Fibroblast of lung (primary cell): ENCODE results near the gene ADNP2. TPM values are rescaled to one million over a fixed set of nuclear protein-coding genes. Genes with fewer than 3 reads are reported as not detected.

Experiments used
- DNase-seq, 2 donors: peaks; one replicate each; pipeline versions ENCODE4 v3.0.0 to v3.0.0-alpha.2; 2010; ENCODE audit warnings: low read depth in 2 of 2
- H2AFZ ChIP-seq: 2 replicates; pipeline ENCODE4 v1.5.1; 2012; ENCODE audit warnings: low read length, control low read depth, inconsistent platforms
- H3K27ac ChIP-seq: 2 replicates; pipeline ENCODE4 v1.5.1; 2011; ENCODE audit warnings: low read length, control low read depth; ENCODE audit not compliant: insufficient read depth
- H3K27me3 ChIP-seq: 2 replicates; pipeline ENCODE4 v1.5.1; 2011; ENCODE audit warnings: mild to moderate bottlenecking, low read length; ENCODE audit not compliant: control insufficient read depth, insufficient read depth
- H3K36me3 ChIP-seq: 2 replicates; pipeline ENCODE4 v1.5.1; 2011; ENCODE audit warnings: low read length; ENCODE audit not compliant: control insufficient read depth, insufficient read depth
- H3K4me1 ChIP-seq: 2 replicates; pipeline ENCODE4 v1.5.1; 2011; ENCODE audit warnings: low read length; ENCODE audit not compliant: control insufficient read depth, insufficient read depth; ENCODE audit errors: extremely low read depth
- H3K4me2 ChIP-seq: 2 replicates; pipeline ENCODE4 v1.5.1; 2011; ENCODE audit warnings: low read length, control low read depth; ENCODE audit not compliant: insufficient read depth; ENCODE audit errors: extremely low read depth
- H3K4me3 ChIP-seq, 4 experiments: fragments of 200-600 bp in 1 of 4; sonication (generic) in 1 of 4; replicated peaks in 1 of 4; 2 replicates each; pipeline ENCODE4 v1.5.1; 2011 to 2016; ENCODE audit warnings: low read length in 4 of 4, low read depth in 3 of 4, mild to moderate bottlenecking in 3 of 4, control low read depth in 2 of 4, inconsistent platforms in 1 of 4, mixed read lengths in 1 of 4; ENCODE audit not compliant: insufficient read depth in 1 of 4; ENCODE audit errors: control extremely low read depth in 1 of 4
- H3K79me2 ChIP-seq: 2 replicates; pipeline ENCODE4 v1.5.1; 2012; ENCODE audit warnings: mild to moderate bottlenecking, low read length, inconsistent platforms; ENCODE audit not compliant: control insufficient read depth, insufficient read depth
- H3K9ac ChIP-seq: 2 replicates; pipeline ENCODE4 v1.5.1; 2011; ENCODE audit warnings: mild to moderate bottlenecking, low read length, control low read depth; ENCODE audit not compliant: insufficient read depth
- H3K9me3 ChIP-seq: 2 replicates; pipeline ENCODE4 v1.5.1; 2012; ENCODE audit warnings: low read depth, low read length; ENCODE audit not compliant: control insufficient read depth, insufficient read depth
- H4K20me1 ChIP-seq: 2 replicates; pipeline ENCODE4 v1.5.1; 2011; ENCODE audit warnings: low read length; ENCODE audit not compliant: control insufficient read depth, insufficient read depth; ENCODE audit errors: extremely low read depth
- EZH2 ChIP-seq: IDR thresholded peaks from 2 replicates; pipeline ENCODE4 v1.5.1; 2012; ENCODE audit warnings: low read length, control low read depth, mild to moderate bottlenecking; ENCODE audit errors: missing control alignments
- polyA plus RNA-seq, 2 donors: library from polyadenylated mRNA; depleted of rRNA in 1 of 2; stranded (reverse) in 1 of 2; unstranded in 1 of 2; fragments of >200 nt; gene quantifications; 2 replicates each; pipeline ENCODE4 v1.2.1, GENCODE V29; 2011 to 2012; ENCODE audit warnings: missing spikeins in 1 of 2
- total RNA-seq: library from RNA; depleted of rRNA; stranded (reverse); fragments of >200 nt; gene quantifications from 2 replicates; pipeline ENCODE4 v1.2.1, GENCODE V29; 2014
- TF ChIP-seq, protein P1 (sequence below), 2 donors: IDR thresholded peaks in 1 of 2; conservative IDR thresholded peaks in 1 of 2; 1 replicate in 1 of 2; 2 replicates in 1 of 2; pipeline ENCODE4 v1.5.1; 2011 to 2012; ENCODE audit warnings: low read length in 2 of 2, control low read depth in 1 of 2, inconsistent platforms in 1 of 2, low read depth in 1 of 2, mild to moderate bottlenecking in 1 of 2

The ADNP2 gene
- total and polyA plus RNA-seq, 2 donors (not counting 1 experiment from before 2014, with no cell fraction given): 9.4 to 17.3 TPM

DNA sequence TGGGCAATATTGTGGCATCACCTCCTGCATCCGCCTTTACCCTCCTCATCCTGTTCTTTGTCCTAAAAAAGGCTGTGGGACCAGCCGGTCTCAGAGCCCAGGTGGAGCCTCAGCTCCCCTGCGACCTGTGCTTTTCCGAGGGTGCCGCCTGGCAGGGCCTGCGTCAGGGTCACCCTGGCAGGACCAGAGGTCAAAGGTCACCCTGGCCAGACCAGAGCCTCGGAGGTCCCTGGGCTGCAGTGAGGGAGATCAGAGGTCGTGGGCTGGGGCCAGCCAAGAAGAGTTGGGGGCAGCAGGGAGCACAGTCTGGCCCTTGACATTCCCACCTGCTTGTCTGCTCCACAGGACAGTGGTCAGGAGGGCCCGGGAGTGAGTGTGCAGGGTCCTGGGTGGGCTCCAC lies 43.4 kb upstream of the ADNP2 start:
- TF ChIP-seq, protein P1, sequence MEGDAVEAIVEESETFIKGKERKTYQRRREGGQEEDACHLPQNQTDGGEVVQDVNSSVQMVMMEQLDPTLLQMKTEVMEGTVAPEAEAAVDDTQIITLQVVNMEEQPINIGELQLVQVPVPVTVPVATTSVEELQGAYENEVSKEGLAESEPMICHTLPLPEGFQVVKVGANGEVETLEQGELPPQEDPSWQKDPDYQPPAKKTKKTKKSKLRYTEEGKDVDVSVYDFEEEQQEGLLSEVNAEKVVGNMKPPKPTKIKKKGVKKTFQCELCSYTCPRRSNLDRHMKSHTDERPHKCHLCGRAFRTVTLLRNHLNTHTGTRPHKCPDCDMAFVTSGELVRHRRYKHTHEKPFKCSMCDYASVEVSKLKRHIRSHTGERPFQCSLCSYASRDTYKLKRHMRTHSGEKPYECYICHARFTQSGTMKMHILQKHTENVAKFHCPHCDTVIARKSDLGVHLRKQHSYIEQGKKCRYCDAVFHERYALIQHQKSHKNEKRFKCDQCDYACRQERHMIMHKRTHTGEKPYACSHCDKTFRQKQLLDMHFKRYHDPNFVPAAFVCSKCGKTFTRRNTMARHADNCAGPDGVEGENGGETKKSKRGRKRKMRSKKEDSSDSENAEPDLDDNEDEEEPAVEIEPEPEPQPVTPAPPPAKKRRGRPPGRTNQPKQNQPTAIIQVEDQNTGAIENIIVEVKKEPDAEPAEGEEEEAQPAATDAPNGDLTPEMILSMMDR (conservative IDR thresholded peaks at IDR 0.05 in 1 of 2, IDR thresholded peaks at IDR 0.05 in 1 of 2; ENCODE audit: low read depth in 1 of 2, low read length in 2 of 2): no peak
- TF ChIP-seq EZH2: no peak
- no peaks in the 10 kb centered on the region for H3K4me1 ChIP-seq
- no peak overlapping the region for H2AFZ ChIP-seq
- no peak for DNase-seq
- no peak overlapping the region for H3K9ac ChIP-seq
- no peaks in the 10 kb centered on the region for H3K9me3 ChIP-seq
- H3K4me3 ChIP-seq: no peak overlapping the region
- no peak overlapping the region for H3K27ac ChIP-seq
- no peaks in the 10 kb centered on the region for H3K36me3 ChIP-seq
- no peaks in the 10 kb centered on the region for H4K20me1 ChIP-seq
- H3K4me2 ChIP-seq: no peak overlapping the region
- no peaks in the 10 kb centered on the region for H3K27me3 ChIP-seq
- no peaks in the 10 kb centered on the region for H3K79me2 ChIP-seq

DNA sequence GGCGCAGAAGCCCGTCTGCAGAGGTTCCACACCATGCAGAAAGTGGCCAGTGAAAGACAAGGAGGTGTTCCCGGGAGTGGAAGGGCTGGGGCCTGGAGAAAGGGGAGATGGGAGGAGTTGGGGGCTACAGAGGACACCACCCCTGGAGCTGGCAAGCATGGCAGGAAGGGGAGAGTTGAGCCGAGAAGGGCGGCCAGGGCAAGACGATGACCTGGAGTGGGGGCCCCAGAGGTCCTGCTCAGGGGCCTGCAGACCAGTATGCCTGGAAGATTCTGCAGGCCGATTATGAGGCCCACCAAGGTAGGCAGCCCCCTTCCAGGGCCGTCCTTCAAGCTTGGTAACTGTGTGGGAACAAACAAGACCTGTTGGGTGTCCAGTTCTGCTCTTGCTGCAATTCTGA lies 41.7 kb upstream of the ADNP2 start:
- Histone ChIP-seq H4K20me1 (no peaks in the 10 kb centered on the region), H3K79me2 (no peaks in the 10 kb centered on the region), H2AFZ (no peak overlapping the region), H3K4me3 (no peak overlapping the region), H3K9ac (no peak overlapping the region), H3K4me1 (no peaks in the 10 kb centered on the region), H3K27me3 (no peaks in the 10 kb centered on the region), H3K4me2 (no peak overlapping the region), H3K36me3 (no peaks in the 10 kb centered on the region), H3K27ac (no peak overlapping the region), H3K9me3 (no peaks in the 10 kb centered on the region)
- no peak for TF ChIP-seq EZH2
- TF ChIP-seq, protein P1 (conservative IDR thresholded peaks at IDR 0.05 in 1 of 2, IDR thresholded peaks at IDR 0.05 in 1 of 2; ENCODE audit: low read depth in 1 of 2, low read length in 2 of 2): no peak
- DNase-seq: no peak

DNA sequence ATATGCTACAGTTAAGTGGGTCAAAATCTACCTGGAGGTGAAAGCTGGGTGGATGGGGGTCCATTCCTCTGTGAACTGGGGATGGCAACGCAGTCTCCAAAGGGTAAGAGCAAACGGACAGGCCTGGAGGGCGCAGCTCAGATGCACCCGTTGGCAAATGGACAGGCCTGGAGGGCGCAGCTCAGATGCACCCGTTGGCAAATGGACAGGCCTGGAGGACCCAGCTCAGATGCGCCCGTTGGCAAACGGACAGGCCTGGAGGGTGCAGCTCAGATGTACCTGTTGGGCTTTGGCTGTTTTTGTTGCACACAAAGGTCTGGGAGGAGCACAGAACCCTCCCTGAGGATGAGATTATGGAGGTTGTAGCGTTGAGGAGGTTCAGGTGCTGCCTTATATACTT lies 41.2 kb upstream of the ADNP2 start:
- no peak for TF ChIP-seq EZH2
- TF ChIP-seq, protein P1 (conservative IDR thresholded peaks at IDR 0.05 in 1 of 2, IDR thresholded peaks at IDR 0.05 in 1 of 2; ENCODE audit: low read depth in 1 of 2, low read length in 2 of 2): no peak
- Histone ChIP-seq H3K79me2 (no peaks in the 10 kb centered on the region), H3K27me3 (no peaks in the 10 kb centered on the region), H2AFZ (no peak overlapping the region), H4K20me1 (no peaks in the 10 kb centered on the region), H3K36me3 (no peaks in the 10 kb centered on the region), H3K9ac (no peak overlapping the region), H3K4me3 (no peak overlapping the region), H3K27ac (no peak overlapping the region), H3K4me2 (no peak overlapping the region), H3K4me1 (no peaks in the 10 kb centered on the region), H3K9me3 (no peaks in the 10 kb centered on the region)
- DNase-seq: no peak
